Vagina (tissue), 2 donors: ENCODE results near the gene WDR19. TPM values are rescaled to one million over a fixed set of nuclear protein-coding genes. Genes with fewer than 3 reads are reported as not detected.

ENCODE experiments used
- DNase-seq, 2 donors: peaks; one replicate each; pipeline ENCODE4 v3.0.0-alpha.2; 2017; ENCODE audit errors: extremely low spot score in 2 of 2
- H3K27ac ChIP-seq: fragments of 200-600 bp; sonication (generic); one replicate; pipeline ENCODE4 v1.5.1; 2019
- H3K27me3 ChIP-seq: fragments of 200-600 bp; sonication (generic); one replicate; pipeline ENCODE4 v1.5.1; 2019
- H3K36me3 ChIP-seq, 2 donors: fragments of 200-600 bp; sonication (generic); one replicate each; pipeline ENCODE4 v1.5.1; 2017 to 2019
- H3K4me1 ChIP-seq: fragments of 200-600 bp; sonication (generic); one replicate; pipeline ENCODE4 v1.5.1; 2019
- H3K4me3 ChIP-seq, 2 donors: fragments of 200-600 bp; sonication (generic); 1 replicate in 1 of 2; 2 replicates in 1 of 2; pipeline ENCODE4 v1.5.1; 2016 to 2019
- H3K9me3 ChIP-seq: fragments of 200-600 bp; sonication (generic); one replicate; pipeline ENCODE4 v1.5.1; 2019
- CTCF ChIP-seq, 3 experiments: fragments of 450-650 bp in 2 of 3; fragments of 200-600 bp in 1 of 3; sonication (generic) in 1 of 3; IDR thresholded peaks; one replicate each; pipeline ENCODE4 v1.5.1; 2017 to 2019; ENCODE audit warnings: antibody characterized with exemption in 3 of 3, mild to moderate bottlenecking in 2 of 3, moderate library complexity in 2 of 3
- POLR2A ChIP-seq, 2 donors: fragments of 450-650 bp; IDR thresholded peaks; one replicate each; pipeline ENCODE4 v1.6.1; 2017; ENCODE audit warnings: antibody characterized with exemption in 2 of 2, mild to moderate bottlenecking in 2 of 2, moderate library complexity in 2 of 2
- POLR2AphosphoS5 ChIP-seq, 2 donors: sonication (generic); formaldehyde crosslinking; IDR thresholded peaks; one replicate each; pipeline ENCODE4 v1.9.0; 2017; ENCODE audit warnings: antibody characterized with exemption in 2 of 2, mild to moderate bottlenecking in 2 of 2, low read depth in 1 of 2; ENCODE audit not compliant: insufficient read depth in 1 of 2
- intact Hi-C: fragments of 100-400 bp; cut with DNase I; formaldehyde crosslinking; loops from one replicate; pipeline ENCODE4 v1.15.1; 2023
- total RNA-seq: library from RNA; depleted of rRNA; stranded (reverse); fragments of >200 nt; gene quantifications from one replicate; pipeline ENCODE4 v1.2.3, GENCODE V29; 2016

Gene WDR19
- total RNA-seq, 1 donor from 2014 or later = 47.1 TPM

- H3K9me3 ChIP-seq = no peaks in the 10 kb centered on the region
- peaks cover 0 to 45% of the 10 kb centered on the region in 2 donors for H3K36me3 ChIP-seq
- TF ChIP-seq POLR2AphosphoS5 (IDR thresholded peaks at IDR 0.05; ENCODE audit: insufficient read depth in 1 of 2, low read depth in 1 of 2) (no peak), POLR2A (IDR thresholded peaks at IDR 0.05) (no peak), CTCF (IDR thresholded peaks at IDR 0.05) (no peak)
- H3K27me3 ChIP-seq = no peaks in the 10 kb centered on the region
- H3K4me3 ChIP-seq = no peak overlapping the region
- intact Hi-C loops = no loop called here
- no peak overlapping the region for H3K27ac ChIP-seq
- H3K4me1 ChIP-seq = no peaks in the 10 kb centered on the region
- DNase-seq = no peak
Measured at GRCh38 chr4:39235021-39235420, 52.7 kb downstream of the WDR19 start.

- Histone ChIP-seq H3K36me3 (peaks cover 0 to 45% of the 10 kb centered on the region in 2 donors), H3K4me1 (no peaks in the 10 kb centered on the region), H3K9me3 (no peaks in the 10 kb centered on the region), H3K27me3 (no peaks in the 10 kb centered on the region), H3K4me3 (no peak overlapping the region), H3K27ac (no peak overlapping the region)
- intact Hi-C loops = no loop called here
- TF ChIP-seq POLR2AphosphoS5 (IDR thresholded peaks at IDR 0.05; ENCODE audit: insufficient read depth in 1 of 2, low read depth in 1 of 2) (no peak), CTCF (IDR thresholded peaks at IDR 0.05) (no peak)
- DNase-seq = no peak
Measured at GRCh38 chr4:39235696-39236095, 53.4 kb downstream of the WDR19 start.

- no peaks in the 10 kb centered on the region for H3K4me1 ChIP-seq
- H3K9me3 ChIP-seq = no peaks in the 10 kb centered on the region
- TF ChIP-seq POLR2AphosphoS5 (IDR thresholded peaks at IDR 0.05; ENCODE audit: insufficient read depth in 1 of 2, low read depth in 1 of 2) = no peak
- no peak for TF ChIP-seq POLR2A (IDR thresholded peaks at IDR 0.05)
- TF ChIP-seq CTCF (IDR thresholded peaks at IDR 0.05) = no peak
- H3K4me3 ChIP-seq = no peak overlapping the region
- no peak overlapping the region for H3K27ac ChIP-seq
- no peaks in the 10 kb centered on the region for H3K27me3 ChIP-seq
- no peak for DNase-seq
- peaks cover 0 to 35% of the 10 kb centered on the region in 2 donors for H3K36me3 ChIP-seq
- intact Hi-C loops = no loop called here
Measured at GRCh38 chr4:39237179-39237578, 54.9 kb downstream of the WDR19 start.

GRCh38 chr4:39243462-39243861, 61.1 kb downstream of the WDR19 start:
- Histone ChIP-seq H3K27me3 (no peaks in the 10 kb centered on the region), H3K27ac (no peak overlapping the region), H3K36me3 (peaks cover 0 to 30% of the 10 kb centered on the region in 2 donors), H3K9me3 (no peaks in the 10 kb centered on the region), H3K4me3 (no peak overlapping the region), H3K4me1 (no peaks in the 10 kb centered on the region)
- DNase-seq = no peak
- no peak for TF ChIP-seq POLR2A (IDR thresholded peaks at IDR 0.05)
- TF ChIP-seq POLR2AphosphoS5 (IDR thresholded peaks at IDR 0.05; ENCODE audit: insufficient read depth in 1 of 2, low read depth in 1 of 2) = no peak
- no peak for TF ChIP-seq CTCF (IDR thresholded peaks at IDR 0.05)
- intact Hi-C loops = no loop called here

GRCh38 chr4:39255266-39255665, 72.9 kb downstream of the WDR19 start:
- Histone ChIP-seq H3K27ac (no peak overlapping the region), H3K36me3 (peaks cover 0 to 14% of the 10 kb centered on the region in 2 donors), H3K27me3 (no peaks in the 10 kb centered on the region), H3K9me3 (no peaks in the 10 kb centered on the region), H3K4me1 (no peaks in the 10 kb centered on the region), H3K4me3 (no peak overlapping the region)
- intact Hi-C loops = no loop called here
- DNase-seq = no peak
- TF ChIP-seq POLR2AphosphoS5 (IDR thresholded peaks at IDR 0.05; ENCODE audit: insufficient read depth in 1 of 2, low read depth in 1 of 2) (no peak), CTCF (IDR thresholded peaks at IDR 0.05) (no peak), POLR2A (IDR thresholded peaks at IDR 0.05) (no peak)
